ENCODE results near the gene BMERB1. TPM values are rescaled to one million over a fixed set of nuclear protein-coding genes. Genes with fewer than 3 reads are reported as not detected.
"Not testable (repeated sequence)": the region's sequence is repeated elsewhere in the genome, so short reads cannot be mapped to it uniquely, and the experiment has no call there.

The BMERB1 gene
- total RNA-seq, 1 experiment from 2014 or later: 10.3 TPM

GRCh38 chr16:15521758-15522509 lies 87.5 kb downstream of the BMERB1 start:
- no peak for DNase-seq (ENCODE audit: low read depth)

- no peak for DNase-seq (ENCODE audit: low read depth)
These were observed 88.7 kb downstream of the BMERB1 start for GRCh38 chr16:15523092-15523541.

GRCh38 chr16:15523939-15524338 lies 89.6 kb downstream of the BMERB1 start:
- DNase-seq (ENCODE audit: low read depth): no peak

DNA sequence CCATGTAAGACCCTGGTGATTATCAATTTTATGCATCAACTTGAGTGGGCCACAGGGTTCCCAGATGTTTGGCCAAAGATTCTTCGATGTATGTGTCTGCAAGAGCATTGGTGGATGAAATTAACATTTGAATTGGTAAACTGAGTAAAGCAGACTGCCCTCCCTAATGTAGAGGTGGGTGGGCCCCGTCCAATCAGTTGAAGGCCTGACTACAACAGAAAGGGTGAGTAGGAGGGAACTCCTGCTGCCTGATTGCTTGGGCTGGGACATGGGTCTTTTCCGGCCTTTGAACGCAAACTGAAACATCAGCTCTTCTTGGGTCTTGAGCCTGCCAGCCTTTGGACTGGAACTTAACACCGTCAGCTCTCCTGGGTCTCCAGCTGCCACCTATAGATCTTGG lies 90.6 kb downstream of the BMERB1 start:
- DNase-seq (ENCODE audit: low read depth): no peak

DNA sequence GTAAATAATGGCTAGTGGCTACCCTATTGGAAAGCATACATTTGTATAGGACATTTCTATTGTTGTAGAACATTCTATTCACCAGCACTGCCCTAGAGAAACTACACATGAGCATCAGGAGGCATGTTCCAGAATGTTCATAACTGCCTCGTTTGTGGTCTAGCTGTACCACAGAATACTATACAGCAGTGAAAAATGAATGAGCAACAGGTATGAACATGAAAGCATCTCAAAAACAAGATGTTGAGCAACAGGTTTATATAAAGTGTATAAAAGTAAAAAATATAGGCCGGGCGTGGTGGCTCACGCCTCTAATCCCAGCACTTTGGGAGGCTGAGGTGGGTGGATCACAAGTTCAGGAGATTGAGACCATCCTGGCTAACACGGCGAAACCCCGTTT lies 91.7 kb downstream of the BMERB1 start:
- no peak for DNase-seq (ENCODE audit: low read depth)

DNA sequence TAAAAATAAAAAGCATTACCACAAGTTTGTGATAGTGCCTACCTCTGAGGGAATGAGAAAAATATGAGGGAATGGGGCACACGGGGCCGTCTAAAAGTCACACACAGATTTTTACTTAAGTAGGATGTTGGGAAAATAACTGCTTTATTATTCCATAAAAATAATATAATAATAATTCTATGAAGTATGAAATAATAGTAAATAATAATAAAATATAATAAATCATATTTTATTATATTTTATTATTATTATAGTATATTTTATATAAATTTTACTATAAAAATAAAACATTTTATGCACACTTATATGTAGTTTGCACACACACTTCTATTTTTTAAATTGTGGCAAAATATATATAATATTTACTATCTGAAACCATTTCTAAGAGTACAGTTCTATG lies 92.3 kb downstream of the BMERB1 start:
- DNase-seq (ENCODE audit: low read depth): no peak

- DNase-seq (ENCODE audit: low read depth): no peak
These were observed 95.3 kb downstream of the BMERB1 start for GRCh38 chr16:15529673-15530072.

DNA sequence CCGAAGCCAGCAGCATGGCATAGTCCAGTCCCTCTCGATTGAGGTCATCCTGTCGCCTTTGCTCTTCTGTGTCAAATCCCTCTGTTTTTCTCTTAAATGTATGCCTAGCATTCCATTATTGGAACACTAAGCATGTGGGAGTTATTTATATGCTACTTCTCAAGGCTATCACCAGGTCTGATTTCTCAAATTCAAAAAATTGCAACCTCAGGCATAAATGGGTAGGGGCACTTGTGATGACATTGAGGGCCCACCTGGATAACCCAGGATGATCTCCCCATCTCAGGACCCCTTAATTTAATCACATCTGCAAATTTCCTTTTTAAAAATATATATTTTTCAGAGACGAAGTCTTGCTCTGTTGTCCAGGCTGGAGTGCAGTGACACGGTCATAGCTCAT lies 95.7 kb downstream of the BMERB1 start:
- DNase-seq (ENCODE audit: low read depth): no peak

DNA sequence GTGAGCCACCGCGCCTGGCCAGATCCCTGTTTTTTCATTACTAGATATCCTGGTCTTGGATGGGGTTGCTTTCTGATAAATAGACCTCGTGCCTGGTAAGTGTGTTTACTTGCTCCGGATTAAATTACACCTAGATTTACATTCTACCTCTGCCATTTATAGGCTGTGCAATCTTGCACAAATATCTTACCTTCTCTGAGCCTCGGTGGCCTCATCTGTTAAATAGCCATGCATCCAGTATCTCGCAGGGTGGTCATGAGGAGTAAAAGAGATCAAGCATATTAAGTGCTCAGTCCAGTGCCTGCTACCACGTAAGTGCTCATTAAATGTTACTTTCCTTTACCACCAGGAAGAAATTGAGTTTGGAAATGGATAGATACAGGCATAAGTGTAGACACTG lies 98.4 kb downstream of the BMERB1 start:
- DNase-seq (ENCODE audit: low read depth): no peak

DNA sequence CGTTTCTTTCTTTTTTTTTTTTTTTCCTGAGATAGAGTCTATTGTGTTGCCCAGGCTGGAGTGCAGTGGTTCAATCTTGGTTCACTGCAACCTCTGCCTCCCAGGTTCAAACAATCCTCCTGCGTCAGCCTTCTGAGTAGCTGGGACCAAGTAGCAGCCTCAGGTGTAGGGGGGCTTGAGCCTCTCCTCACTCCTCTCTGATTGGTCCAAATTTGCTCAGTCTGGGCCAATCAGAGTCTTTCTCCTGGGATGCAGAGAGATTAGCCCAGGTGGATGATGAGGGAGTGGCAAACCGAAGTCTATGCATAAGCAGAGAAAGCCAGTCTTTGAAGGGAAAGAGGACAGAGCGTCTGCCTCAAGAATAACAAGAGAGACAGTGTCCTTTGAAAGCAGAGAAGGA lies 99.0 kb downstream of the BMERB1 start:
- no peak for DNase-seq (ENCODE audit: low read depth)

GRCh38 chr16:15535772-15536171 lies 101.4 kb downstream of the BMERB1 start:
- DNase-seq (ENCODE audit: low read depth): no peak

GRCh38 chr16:15536843-15537242 lies 102.5 kb downstream of the BMERB1 start:
- DNase-seq (ENCODE audit: low read depth): no peak

- DNase-seq (ENCODE audit: low read depth): no peak
These were observed 104.1 kb downstream of the BMERB1 start for GRCh38 chr16:15538507-15538906.

DNA sequence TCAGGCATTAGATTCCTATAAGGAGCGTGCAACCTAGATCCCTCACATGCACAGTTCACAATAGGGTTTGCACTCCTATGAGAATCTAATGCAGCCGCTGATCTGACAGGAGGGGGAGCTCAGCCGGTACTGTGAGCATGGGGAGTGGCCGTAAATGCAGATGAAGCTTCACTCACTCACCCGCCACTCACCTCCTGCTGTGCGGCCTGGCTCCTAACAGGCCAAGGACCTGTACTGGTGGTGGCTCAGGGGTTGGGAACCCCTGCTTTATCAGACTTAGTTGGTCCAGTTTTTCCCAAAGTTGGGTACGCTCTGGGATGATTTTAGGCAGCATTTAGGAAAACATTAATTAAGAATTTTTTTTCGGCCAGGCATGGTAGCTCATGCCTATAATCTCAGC lies 104.8 kb downstream of the BMERB1 start:
- DNase-seq (ENCODE audit: low read depth): no peak

GRCh38 chr16:15542261-15542660 lies 107.9 kb downstream of the BMERB1 start:
- no peak for DNase-seq (ENCODE audit: low read depth)

DNA sequence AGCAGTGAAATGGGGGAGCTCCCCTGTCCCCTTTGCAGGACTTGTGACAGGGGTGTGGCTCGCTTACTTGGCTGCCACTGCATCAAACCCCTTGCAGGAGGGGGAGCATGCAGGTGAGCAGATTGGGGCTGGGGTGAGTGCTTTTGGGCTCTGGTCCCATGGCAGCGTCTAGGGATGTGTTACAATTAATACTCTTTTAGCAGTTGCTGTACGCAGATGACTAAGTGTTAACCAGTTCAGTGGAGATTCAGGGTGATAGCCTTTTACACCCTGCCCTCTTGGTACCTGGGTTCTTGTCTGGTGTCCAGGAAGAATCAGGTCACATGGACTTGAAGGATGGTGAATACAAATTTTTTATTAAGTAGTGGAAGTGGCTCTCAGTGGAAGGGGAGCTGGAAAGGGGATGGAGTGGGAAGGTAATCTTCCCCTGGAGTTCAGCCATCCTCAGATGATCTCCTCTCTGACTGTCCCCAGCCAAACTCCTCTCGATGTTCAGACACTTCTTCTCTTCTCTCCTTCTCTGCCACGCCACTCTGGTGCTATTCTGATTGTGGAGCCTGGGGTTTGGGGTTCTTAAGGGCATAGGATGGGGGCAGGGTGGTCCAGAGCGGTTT lies 108.5 kb downstream of the BMERB1 start:
- no peak for DNase-seq (ENCODE audit: low read depth)

- DNase-seq (ENCODE audit: low read depth): no peak
These were observed 110.0 kb downstream of the BMERB1 start for GRCh38 chr16:15544405-15544804.

- no peak for DNase-seq (ENCODE audit: low read depth)
These were observed 111.2 kb downstream of the BMERB1 start for GRCh38 chr16:15545544-15545943.

- DNase-seq (ENCODE audit: low read depth): not testable (repeated sequence)
These were observed 112.8 kb downstream of the BMERB1 start for GRCh38 chr16:15547072-15547767.

DNA sequence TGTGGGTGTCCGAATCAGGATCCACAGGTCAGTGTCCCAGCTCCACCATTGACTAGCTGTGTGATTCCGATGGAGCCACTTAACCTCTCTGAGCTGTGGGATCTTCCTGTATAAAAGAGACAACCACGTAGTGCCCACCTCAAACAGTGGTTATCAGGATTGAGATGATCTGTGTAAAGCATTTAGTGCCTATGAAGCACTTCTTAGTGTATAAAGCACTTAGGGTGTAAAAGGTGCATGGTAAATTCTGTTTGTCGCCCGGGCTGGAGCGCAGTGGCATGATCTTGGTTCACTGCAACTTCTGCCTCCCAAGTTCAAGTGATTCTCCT lies 113.3 kb downstream of the BMERB1 start:
- no peak for DNase-seq (ENCODE audit: low read depth)

DNA sequence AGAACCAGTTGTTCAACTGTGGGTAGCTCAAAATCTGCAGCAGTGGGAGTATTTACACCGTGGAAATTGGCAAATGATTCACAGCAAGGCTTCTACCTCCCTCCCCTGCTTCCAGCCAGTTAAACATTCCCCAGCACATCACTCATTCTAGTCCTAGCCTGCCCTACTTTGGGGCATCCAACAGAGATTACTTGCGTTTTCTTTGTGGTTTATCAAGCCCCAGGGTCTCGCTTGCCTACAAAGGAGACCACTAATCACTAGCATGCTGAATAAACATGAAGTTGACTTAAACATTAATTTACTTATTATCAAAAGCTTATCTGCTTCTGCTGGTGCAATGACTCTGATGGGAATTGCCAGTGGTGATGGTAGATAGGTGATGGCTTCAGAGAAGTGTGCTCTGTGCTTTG lies 114.1 kb downstream of the BMERB1 start:
- no peak for DNase-seq (ENCODE audit: low read depth)

DNA sequence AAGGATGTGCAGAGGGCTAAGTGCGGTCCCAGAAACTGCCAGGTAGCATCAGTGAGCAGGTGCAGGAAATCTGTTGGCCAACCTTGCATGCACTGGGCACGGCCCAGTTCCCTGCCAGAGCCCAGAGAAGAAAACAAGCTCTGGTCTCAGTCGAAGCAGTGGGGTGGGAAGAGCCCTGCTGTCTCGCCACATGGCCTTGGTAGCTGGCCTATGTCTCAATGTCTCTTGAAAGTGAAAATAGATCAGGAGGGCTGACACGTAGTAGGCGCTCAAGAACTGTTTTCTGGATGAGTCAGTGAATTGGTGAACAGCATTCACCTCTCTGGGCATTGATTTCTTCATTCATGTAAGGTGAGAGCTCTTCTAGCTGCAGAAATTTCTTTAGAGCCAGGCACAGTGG lies 118.1 kb downstream of the BMERB1 start:
- no peak for DNase-seq (ENCODE audit: low read depth)
